Ureter (tissue), 1 donor: ENCODE results near the gene ACP4. TPM values are rescaled to one million over a fixed set of nuclear protein-coding genes. Genes with fewer than 3 reads are reported as not detected.
"Not testable (repeated sequence)": the region's sequence is repeated elsewhere in the genome, so short reads cannot be mapped to it uniquely, and the experiment has no call there.

Source experiments
- DNase-seq: peaks from one replicate; pipeline ENCODE4 v3.0.0-alpha.2; 2020; ENCODE audit warnings: low spot score
- total RNA-seq: library from RNA; stranded (reverse); gene quantifications from one replicate; pipeline ENCODE4 v1.2.4, GENCODE V29; 2023
- donor health status: DM: yes; HTN: yes; CAD: no.

The ACP4 gene
- total RNA-seq, 1 donor from 2014 or later = not detected

DNA sequence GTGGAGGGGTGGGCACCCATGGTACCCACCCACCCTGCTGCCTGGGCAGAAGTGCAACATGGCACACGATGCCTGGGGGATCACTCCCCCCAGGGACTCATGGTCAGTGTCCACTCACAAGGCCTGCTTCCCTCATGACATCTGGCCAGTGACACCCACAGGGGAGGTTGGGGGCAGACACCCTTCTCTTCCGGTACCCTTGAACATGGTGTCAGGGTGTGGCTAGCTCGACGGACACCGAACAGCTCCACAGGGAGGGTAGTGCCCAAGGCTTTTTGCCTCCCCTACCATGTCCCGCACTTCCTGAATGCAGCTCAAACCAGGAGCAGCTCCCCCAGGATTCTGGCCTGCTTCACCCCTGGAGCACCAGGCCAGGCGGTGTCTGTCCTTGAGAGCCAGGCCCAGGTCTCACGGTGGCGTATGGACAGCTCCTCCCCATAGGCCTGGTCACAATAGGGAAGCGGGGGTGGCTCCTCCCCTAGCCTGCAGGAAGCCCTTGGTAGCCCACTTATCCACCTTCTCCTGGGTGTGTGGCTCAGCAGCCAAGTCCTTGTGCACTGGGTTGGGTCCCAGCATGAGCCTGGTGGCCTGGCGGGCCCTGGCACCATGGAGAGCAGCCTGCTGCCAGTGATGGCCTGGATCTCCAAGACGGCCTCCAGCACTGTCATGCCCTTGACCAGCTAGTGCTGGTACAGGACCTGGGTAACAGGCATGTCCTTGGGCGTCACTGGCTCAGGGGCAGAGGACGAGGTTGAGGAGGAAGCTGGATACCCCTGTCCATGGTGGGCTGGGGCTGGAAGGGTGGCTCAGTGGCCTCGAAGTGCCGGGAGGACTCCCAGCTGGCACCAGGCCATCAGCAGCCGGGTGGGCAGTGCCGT is 7.8 kb downstream of the ACP4 start:
- DNase-seq = no peak

DNA sequence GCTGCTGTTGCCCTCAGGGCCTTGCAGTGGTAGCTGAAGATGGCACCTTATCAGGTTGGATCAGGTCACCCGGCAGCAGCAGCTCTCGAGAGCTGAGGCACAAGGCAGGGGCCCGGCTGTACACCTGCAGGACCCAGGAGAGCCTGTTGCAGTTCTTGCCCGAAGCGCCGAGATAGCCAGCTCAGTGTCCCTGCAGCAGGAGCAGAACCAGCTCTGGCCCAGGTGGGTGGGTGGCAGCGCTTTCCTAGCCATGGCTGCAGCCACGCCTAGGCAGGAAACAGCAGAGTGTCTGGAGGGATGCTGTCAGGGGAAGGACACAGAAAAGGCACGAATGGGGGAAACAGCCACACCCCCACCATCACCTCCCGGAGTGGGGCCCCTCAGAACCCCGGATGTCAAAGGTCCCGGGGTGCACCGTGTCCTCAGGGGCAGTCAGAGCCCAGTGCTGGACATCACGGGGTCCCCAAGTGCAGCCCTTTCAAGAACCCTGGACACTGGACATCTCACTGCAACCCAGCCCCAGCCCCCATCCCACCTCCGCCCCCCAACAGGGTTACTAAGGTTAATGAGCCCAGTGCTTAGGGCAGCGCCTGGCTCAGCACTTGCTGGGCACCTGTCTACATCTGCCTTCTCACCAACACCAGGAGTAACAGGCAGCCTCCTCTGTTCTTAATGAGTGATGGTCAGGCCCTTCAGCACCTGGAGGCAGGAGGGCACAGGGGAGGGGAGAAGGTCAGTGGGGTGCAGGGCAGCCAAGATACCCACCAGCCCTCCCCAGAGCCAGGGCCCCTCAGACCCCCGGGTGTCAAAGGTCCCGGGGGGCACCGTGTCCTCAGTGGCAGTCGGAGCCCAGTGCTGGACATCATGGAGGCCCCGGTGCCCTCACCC is 8.7 kb downstream of the ACP4 start:
- no peak for DNase-seq

DNA sequence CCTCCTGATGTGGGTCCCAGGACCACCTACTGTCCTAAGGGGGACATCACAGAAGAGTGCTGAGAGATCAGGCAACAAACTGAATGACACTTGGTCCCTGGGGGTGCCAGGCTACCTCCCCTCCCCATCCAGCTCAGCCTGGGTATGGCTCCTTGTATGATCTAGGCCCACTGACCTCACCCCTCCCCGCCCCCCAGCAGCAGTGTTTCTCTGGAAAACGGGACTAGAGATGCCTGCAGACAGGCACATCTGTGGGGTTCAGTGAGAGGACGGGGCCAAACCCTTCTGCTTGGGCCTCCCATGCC is 9.3 kb downstream of the ACP4 start:
- no peak for DNase-seq

DNA sequence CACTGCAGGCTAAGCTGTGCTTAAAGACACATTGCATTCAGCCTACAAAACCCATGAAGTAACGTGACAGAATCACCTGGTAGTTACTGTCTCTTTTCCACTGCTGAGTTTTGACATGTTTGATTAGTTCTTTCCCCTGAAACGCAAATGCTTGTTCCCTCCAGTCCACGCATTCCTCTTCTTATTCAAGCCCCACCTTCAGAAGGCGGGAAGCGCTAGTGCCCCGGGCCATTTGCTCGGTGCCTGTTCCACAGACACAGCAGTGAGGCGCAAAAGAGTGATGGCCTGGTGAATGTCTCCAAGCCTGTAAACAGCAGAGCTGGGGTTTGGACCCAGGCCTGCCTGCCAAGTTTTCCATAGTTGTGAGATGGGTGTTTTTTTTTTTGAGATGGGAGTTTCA is 10.9 kb downstream of the ACP4 start:
- DNase-seq = no peak

DNA sequence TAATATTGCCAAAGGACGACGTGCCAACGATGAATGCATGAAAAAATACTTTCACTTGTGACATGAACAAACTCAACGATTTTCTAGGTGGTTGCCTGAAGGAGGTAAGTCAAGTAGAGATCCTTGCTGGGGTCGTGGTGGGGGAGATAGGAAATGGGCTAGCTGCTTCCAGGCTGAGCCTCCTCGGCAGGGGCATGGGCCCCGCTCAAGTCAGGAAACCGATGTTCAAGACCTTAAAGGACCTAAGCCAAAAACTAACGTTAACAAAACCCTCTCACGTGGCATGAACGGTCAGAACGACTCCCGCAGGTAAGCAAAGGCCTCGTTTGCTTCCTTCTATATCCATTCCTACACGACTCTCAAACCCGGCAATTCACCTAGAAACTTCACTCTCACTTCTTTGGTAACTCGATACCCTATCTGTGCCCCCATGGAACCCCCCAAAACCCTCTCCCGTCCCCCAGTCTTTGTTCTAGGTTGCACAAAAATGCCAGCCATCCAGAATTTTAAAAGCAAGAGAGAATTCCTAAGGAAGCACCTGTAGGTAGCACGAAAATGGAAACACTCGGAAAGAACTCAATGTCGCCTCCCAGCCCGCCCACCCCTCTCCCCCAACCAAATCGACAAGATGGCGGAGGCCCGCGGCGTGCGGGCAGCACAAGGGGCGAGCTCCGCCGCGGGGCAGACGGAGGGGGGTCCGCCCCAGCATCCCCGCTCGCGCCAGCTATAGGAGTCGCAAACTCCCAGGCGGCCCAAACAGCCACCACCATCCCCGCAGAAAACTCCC is 13.6 kb downstream of the ACP4 start:
- DNase-seq = no peak

DNA sequence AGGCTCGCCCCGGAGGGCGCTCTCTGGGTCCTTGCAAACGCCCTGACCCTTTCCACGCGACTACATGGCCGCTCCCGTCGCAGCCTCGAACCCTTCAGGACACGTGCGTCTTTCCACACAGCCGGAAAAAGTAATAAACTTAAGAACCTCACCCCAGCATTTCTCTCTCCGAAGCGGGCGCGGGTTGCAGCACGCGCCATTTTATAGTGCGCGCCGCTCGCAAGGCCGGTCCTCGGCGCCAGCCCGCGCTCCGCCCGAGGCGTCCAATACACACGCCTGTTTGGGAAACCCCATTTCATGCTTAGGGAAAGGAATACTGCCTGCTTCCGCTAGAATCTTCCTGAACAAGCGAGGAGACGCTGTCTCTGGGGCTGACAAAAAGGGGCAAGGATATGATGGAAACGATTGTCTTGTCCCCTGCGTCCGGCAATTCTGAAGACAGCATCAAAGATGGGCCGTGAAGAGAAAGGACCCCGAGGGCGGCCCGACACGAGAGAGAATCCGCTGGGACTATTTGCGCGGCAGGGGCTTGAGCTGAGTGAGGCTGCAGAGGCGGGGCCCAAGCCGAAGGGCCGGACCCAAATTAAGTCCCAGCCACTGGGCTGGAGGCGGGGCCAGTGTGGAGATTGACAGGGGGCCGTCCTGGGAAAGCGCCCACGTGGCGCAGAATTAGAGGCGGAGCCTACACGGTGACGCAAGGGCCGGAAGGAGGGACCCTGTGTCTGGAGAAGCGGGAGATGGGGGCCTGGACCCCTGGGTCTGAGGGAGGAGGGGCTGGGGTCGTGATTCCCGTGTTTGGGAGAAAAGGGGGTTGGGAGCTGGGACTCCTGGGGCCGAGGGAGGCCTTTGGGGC is 14.4 kb downstream of the ACP4 start:
- peak; percentile 98 for DNase-seq

DNA sequence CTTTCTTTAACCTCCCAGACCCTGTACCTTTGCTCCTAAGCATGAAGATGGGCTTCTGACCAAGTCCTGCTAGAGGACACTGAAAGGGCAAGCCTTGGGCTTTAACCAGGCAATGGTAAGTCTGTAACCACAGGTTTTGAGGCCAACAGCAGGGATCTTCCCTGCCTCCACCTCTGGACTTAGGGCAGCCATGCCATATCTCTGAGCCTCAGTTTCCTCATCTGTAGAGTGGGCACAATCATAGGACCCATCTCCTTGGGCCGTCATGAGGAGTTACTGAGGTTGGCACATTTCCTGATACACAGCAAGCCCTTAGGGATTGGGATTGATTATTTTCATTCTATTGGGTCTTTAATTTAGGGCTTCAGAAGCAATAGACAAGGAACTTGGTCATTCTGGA is 18.6 kb downstream of the ACP4 start:
- no peak for DNase-seq

DNA sequence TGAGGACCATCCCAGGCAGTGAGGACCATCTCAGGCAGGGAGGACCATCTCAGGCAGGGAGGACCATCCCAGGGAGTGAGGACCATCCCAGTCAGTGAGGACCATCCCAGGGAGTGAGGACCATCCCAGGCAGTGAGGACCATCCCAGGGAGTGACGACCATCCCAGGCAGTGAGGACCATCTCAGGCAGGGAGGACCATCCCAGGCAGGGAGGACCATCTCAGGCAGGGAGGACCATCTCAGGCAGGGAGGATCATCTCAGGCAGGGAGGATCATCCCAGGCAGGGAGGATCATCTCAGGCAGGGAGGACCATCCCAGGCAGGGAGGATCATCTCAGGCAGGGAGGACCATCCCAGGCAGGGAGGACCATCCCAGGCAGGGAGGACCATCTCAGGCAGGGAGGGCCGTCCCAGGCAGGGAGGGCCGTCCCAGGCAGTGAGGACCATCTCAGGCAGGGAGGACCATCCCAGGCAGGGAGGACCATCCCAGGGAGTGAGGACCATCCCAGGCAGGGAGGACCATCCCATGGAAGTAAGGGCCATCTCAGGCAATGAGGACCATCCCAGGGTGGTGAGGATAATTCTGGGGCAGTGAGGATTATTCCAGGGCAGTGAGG is 21.5 kb downstream of the ACP4 start:
- not testable (repeated sequence) for DNase-seq

DNA sequence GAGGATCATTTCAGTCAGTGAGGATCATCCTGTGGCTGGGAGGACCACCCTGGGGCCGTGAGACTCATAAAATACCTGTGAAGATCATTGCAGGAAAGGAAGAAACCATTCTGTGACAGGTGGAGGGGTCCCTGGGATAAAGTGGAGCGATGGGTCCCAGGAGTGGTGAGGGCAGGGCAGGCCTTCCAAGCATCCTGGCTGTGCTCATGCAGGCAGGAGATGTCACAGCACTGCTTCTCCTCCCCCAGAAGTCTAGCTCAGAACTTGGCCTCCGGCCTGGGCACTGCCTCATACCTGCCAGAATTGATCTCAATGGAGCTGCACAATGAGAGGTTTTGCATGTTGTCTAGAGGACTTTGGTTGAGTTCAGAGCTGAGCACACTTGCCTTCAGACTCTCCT is 22.3 kb downstream of the ACP4 start:
- DNase-seq = no peak

DNA sequence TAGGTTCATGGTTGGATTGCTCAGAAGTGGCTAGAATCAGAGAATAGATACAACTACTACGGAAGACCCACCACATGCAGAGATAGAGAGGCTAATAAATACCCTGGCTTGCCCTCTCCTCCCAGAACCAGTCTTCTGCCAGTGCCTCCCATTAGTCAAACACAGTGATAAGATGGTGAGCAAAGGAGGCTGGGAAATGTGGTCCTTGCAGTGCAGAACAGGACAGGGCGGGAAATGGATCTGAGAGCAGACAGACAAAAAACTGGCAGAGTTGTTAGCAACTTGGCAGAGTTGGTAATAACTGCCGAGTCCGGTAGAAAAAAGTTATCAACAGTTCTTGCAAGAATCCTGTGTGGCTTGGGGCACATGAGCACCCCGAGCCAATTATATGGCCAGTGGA is 24.7 kb downstream of the ACP4 start:
- no peak for DNase-seq

DNA sequence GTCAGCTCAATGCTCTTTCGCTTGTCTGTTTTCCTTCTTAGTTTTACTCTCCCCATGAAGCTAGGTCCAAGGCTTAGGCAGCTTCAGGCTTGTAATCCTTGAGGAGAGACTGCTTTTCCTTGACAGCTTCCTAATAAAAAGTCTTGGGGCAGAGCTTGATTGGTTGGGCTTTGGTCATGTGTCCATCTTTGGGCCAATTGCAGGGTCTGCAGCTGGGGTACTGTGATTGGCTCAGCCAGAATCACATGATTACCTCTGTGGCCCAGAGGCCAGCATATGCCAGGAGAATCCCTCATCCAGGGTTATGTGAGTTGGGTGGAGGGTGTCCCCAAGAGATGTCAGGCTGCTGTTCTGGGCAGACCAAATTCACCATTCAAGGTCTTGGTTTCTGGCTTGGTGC is 25.2 kb downstream of the ACP4 start:
- DNase-seq = no peak

DNA sequence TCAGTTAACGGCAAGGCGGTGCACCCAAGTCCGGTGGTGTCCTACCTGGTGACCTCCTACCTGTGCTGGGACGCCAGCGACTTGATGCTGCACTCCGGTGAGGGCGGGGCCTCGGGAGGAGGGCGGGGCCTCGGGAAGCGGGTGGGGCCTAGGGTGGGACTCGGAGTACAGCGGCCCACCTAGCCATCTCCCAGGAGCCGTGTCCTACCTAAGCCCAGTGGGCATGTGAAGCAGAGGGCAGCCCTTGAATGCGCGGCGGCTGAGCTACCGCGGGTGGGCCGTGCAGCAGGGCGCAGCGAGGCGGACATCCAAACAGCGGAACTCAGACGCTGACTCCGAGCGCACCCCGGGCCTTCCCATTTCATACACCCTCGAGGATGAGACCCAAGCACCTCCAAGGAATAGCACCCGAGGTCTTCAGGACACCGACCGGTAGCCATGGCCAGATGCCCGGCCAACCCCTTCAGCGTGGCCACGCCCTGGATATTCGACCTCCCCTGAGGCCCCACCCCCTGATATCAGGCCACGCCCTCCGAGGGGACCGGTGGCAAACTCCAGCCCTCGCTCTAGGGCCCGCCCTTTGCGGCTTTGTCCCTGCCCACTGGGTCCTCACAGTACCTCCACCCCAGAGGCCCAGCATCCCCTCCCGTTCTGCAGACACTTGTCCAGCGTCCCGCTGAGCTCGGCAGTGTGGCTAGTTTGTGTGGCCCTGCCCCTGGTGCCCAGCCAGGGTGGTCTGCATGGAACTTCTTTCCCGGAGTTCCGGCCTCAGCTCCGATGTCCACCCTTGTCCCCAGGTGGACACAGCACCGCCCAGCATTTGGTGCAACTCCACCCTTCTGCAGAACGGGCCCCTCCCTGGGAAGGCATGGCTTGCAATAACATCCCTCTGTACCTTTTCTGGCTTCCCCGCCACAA is 28.0 kb downstream of the ACP4 start:
- no peak for DNase-seq

DNA sequence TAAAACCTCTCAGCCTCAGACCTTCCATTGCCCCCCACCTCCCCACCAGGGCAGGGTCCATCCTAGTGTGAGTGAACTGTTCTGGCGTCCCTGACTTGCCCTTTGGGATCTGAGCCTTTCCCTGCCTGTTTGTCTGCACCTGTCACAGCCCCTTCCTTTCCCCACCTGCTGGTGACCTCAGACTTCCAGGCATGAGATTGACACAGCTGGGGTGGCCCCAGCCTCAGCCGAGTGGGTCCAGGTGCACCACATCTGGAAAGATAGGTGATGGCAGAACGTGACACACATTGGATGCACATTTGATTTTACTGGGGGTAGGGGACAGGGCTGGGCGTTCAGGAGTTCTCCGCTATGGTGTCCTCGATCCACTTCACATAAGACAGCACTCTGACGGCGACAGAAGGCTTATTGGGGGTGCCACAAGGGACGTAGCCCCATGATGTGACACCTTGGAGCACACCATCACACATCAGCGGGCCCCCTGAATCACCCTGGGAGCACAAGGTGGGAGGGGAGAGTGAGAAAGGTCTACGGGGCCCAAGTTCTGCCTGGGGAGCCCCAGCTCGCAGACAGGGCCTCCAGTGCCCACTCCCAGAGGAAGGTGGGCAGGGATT is 28.8 kb downstream of the ACP4 start:
- DNase-seq = no peak

DNA sequence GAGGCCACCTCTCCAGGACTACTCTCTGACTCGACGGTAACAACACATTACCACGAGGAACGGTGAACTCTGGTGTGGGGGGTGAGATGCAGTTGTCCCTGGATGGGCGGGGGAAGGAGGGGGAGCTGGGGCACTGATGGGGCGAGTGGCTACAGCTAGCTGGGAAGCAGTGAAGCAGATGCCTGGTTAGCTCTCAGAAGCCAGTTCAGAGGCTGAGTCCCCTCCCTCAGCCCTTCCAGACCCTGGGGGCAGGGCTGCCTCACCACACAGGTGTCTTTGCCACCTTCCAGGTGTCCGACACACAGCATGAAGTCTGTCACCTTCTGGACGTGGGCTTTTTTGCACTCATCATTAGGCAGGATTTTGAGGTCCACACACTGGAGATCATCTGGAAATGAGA is 29.4 kb downstream of the ACP4 start:
- no peak for DNase-seq

DNA sequence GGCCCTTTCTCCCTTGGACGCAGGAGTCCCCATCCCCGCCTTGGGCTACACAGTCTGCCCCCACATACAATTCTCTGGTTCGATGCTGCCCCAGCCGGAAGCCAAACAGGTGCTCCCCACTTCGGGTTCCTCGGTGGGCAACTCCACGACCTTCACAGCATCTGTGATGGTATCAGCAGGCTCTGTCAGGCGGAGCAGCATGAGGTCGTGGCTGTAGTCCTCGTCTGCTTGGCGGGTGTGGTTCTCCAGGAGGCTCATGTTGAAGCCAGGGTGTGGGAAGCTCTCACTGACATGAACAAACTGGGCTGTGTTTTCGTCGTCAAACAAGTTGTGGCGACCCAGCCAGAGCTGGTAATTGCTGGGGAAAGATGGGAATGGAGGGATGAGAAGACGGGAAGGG is 29.9 kb downstream of the ACP4 start:
- DNase-seq = no peak

DNA sequence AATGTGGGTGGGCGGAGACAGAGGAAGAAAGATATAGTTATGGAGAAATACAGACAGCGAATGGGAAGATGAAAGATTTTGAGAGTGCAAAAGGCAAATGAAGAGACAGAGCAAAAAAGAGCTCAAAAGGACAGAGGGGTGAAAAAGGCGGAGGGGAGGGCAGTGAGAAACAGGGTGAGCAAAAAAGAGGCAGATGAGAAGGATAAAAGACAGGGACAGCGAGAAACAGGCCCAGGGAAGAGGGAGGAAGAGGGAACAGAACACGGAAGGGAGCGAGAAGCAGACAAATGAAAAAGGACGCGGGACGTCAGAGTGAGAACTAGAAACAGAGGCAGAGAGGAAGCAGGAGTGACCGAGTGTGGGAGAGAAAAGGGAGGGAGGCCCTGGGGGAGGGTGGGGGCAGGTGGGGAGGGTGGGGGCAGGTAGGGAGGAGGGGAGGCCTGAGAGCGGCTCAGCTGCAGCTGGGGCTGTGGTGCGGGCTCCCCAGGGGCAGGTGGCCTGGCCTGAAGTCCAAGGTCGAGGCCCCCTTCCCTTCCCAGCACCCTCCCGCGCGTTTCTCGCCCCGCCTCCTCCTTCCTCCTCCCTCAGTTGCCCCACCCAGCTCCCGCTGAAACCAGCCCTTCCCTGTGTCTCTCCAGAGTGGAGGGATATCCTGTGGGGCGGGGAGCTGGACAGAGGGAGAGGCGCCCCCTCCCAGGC is 30.5 kb downstream of the ACP4 start:
- DNase-seq = no peak

DNA sequence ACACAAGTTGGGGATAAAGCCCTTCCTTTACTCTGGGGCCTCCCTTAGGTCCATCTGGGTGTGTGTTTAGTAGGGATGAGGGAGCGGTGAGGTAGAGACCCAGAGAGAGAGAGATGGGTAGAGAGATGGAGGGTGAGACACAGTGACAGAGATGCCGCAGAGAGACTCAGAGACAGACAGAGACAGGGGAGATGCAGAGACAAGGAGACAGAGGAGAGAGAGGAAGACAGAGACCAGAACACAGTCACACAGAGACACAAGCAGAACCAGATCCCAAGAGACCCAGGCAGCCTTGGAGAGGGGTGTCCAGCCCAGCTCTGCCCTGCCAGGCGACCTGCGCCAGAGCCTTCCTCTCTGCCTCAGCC is 31.0 kb downstream of the ACP4 start:
- no peak for DNase-seq

DNA sequence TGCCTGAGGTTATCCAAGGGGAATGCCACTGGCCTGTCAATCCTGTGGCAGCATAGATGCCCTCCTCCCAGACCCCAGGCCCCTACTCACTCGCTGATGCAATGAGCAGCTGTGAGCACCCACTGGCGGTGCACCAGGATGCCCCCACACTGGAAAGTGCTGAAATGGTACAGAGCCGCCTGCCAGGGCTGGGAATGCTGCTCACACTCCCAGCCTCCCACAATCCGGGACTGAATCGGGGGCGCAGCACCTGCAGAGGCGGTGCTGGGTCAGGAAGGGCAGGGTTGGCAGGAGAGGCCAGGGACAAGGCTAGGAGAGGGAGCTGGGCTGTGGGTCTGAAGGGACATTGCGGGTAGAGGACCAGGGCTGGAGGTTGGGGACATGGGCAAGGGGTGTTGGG is 31.4 kb downstream of the ACP4 start:
- no peak for DNase-seq

DNA sequence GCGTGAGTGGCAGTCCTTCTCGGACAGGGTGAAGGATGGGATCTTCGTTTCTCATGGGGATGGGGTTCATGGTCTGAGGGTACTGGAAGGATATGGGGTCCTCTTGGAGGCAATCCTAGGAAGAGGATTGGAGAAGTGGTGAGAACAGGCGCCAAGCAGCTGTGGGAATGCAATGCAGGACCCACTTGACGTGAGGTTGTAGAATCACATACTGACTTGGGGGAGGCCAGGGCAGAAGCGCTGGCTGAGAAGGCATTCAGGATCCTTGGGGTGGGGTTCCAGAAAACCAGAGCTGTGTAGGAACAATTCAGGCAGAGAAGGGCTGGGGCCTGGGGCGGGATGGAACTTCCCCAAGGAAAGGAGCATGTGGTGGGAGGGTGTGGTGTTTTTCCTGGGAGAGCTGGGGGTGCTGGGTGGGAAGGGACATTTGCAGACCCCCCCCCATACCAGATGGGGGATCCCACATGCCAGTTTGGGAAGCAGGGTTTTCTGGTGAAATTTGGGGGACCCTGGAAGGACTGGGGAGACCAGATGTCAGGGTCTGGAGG is 32.5 kb downstream of the ACP4 start:
- DNase-seq = no peak
